ACHN (cell line): Measurements from ENCODE around the gene ANO4.
A peak's percentile ranks its signal among the peaks of the same experiment; 100 is the strongest.

Experiments
- DNase-seq: peaks from one replicate; pipeline ENCODE4 v3.0.0-alpha.2; 2015
- in situ Hi-C: cut with HindIII; loops from 2 replicates; pipeline ENCODE4 v1.10.0; 2017; ENCODE audit warnings: low sequenced_read_pairs, low pct_ligation_motif_present, low pct_unique_long_range_greater_than_20kb

The ANO4 gene

GRCh38 chr12:100794441-100795173 lies at the start of gene ANO4:
Gene ANO4 (plus strand): TSS chr12:100794776. CDS start chr12:100901786, 107,010 bp downstream.
- in situ Hi-C loops: no loop called here
- no peak for DNase-seq

GRCh38 chr12:100745378-100746071 lies 49.1 kb upstream of the ANO4 start:
- in situ Hi-C loops: no loop called here
- no peak for DNase-seq

- in situ Hi-C loops: no loop called here
- DNase-seq: peak; percentile 32
Measured at GRCh38 chr12:100752841-100753240, 41.7 kb upstream of the ANO4 start.

- in situ Hi-C loops: no loop called here
- DNase-seq: no peak
Measured at GRCh38 chr12:100753837-100754236, 40.7 kb upstream of the ANO4 start.

GRCh38 chr12:100755186-100755585 lies 39.4 kb upstream of the ANO4 start:
- no peak for DNase-seq

GRCh38 chr12:100758083-100758482 lies 36.5 kb upstream of the ANO4 start:
- no peak for DNase-seq
- in situ Hi-C loops: no loop called here

More at GRCh38 chr12:100755186-100755585, 39.4 kb upstream of the ANO4 start:
- in situ Hi-C loops: no loop called here

GRCh38 chr12:100767371-100767770 lies 27.2 kb upstream of the ANO4 start:
- in situ Hi-C loops: no loop called here

GRCh38 chr12:100767950-100768349 lies 26.6 kb upstream of the ANO4 start:
- no peak for DNase-seq
- in situ Hi-C loops: no loop called here

More at GRCh38 chr12:100767371-100767770, 27.2 kb upstream of the ANO4 start:
- DNase-seq: no peak

- in situ Hi-C loops: no loop called here
- DNase-seq: no peak
Measured at GRCh38 chr12:100778967-100779590, 15.5 kb upstream of the ANO4 start.

GRCh38 chr12:100789146-100789545 lies 5.4 kb upstream of the ANO4 start:
- DNase-seq: peak; percentile 47
- in situ Hi-C loops: no loop called here

- in situ Hi-C loops: no loop called here
- DNase-seq: no peak
Measured at GRCh38 chr12:100789975-100790374, 4.6 kb upstream of the ANO4 start.

- no peak for DNase-seq
- in situ Hi-C loops: no loop called here
Measured at GRCh38 chr12:100790552-100790951, 4.0 kb upstream of the ANO4 start.

GRCh38 chr12:100793182-100793581 lies 1.4 kb upstream of the ANO4 start:
- in situ Hi-C loops: no loop called here
- DNase-seq: peak; percentile 10

GRCh38 chr12:100795174-100795799 lies 711 bp downstream of the ANO4 start:
- in situ Hi-C loops: no loop called here
- no peak for DNase-seq

GRCh38 chr12:100795800-100796179 lies 1.2 kb downstream of the ANO4 start:
- DNase-seq: no peak
- in situ Hi-C loops: no loop called here

GRCh38 chr12:100796621-100797020 lies 2.0 kb downstream of the ANO4 start:
- in situ Hi-C loops: no loop called here
- DNase-seq: no peak

GRCh38 chr12:100797246-100797645 lies 2.7 kb downstream of the ANO4 start:
- in situ Hi-C loops: no loop called here
- DNase-seq: no peak

GRCh38 chr12:100797786-100798185 lies 3.2 kb downstream of the ANO4 start:
- in situ Hi-C loops: no loop called here
- no peak for DNase-seq
